ENCODE data around the gene UCP2.
A peak's percentile ranks its signal among the peaks of the same experiment; 100 is the strongest.

UCP2 gene

GRCh38 chr11:74009675-74010305 lies 27.1 kb upstream of the UCP2 start:
- no peak for DNase-seq

- DNase-seq, result no peak
Observed at GRCh38 chr11:74009230-74009547, 26.5 kb upstream of the UCP2 start.

GRCh38 chr11:74008373-74009229 lies 26.0 kb upstream of the UCP2 start, which contains the start of gene UCP3:
Gene UCP3, minus strand, starts transcription at chr11:74009085. Its CDS starts 2,043 bp downstream, at chr11:74007042.
- DNase-seq, result peak; percentile 59

GRCh38 chr11:74007691-74008372 lies 25.2 kb upstream of the UCP2 start:
- no peak for DNase-seq

GRCh38 chr11:74006743-74007304 lies 24.2 kb upstream of the UCP2 start:
- DNase-seq, result no peak

DNA sequence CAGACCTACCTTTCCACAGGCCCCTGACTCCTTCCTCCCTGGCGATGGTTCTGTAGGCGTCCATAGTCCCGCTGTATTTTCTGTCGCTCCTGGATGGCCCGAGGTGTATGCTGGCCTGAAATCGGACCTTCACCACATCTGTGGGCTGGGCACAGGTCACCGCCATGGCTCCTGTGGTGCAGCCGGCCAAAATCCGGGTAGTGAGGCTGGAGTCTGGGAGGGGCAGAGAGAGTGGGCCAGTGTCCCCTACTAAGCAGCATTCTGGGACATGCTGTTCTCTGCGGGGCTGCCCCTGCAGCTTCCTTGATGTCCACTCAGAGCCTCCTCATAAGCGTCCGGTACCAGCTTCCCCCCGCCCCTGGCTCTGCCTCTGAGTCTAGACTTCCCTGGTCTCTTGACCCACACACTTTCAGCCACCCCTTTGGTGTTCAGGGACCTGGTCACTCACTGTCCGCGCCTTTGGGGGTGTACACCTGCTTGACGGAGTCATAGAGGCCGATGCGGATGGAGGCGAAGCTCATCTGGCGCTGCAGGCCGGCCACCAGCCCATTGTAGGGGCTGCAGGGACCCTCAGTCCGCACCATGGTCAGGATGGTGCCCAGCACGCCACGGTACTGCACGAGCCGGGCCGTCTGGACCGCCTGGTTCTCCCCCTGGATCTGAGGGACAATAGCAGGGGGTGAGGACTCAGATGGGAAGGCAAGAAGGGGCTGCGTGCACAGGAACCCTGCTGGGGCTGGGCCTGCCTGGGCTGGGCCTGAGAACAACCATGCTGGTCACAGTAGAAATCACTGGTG lies 23.3 kb upstream of the UCP2 start:
- no peak for DNase-seq

GRCh38 chr11:74004759-74005615 lies 22.3 kb upstream of the UCP2 start:
- DNase-seq, result peak; percentile 59

GRCh38 chr11:74004046-74004695 lies 21.5 kb upstream of the UCP2 start:
- DNase-seq, result no peak

DNA sequence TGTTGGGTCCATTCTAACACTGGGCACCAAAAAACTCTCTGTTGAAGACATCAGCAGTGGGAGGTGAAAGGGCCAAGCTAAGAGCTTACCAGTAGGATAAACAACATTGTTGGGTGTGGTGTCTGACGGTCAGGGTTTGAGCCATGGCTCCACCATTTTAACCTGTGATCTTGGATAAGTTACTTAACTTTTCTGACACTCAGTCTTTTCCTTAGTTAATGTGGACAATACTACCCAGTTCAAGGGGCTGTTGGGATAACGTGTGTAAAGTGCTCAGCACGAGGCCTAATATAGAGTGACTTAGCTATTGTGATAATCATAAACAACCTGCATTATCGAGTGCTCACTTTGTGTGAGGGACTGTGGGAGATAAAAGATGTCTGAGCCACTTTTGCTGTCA lies 20.2 kb upstream of the UCP2 start:
- DNase-seq, result no peak

DNA sequence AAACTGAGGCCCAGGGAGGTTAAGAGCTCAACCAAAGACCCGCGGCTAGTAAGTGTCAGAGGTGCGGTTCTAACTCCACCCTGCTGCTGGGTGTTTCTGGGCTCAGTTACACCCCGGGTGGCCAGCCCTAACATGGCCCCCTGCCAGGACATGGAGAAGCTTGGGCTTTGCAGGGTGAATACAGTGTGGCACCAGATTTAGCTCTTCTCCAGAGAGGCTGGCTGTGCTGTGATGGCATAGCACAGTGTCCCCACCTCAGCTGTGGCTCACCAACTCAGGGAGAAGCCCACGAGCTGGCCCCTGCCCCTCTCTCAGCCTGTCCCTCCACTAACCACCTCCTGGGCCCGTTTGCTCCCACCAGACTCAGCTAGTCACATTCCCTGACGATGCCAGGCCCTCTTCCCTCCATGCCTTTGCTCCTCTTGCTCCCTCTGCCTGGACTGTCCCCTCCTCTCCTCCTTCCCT lies 19.2 kb upstream of the UCP2 start:
- DNase-seq, result no peak

GRCh38 chr11:74000307-74001133 lies 17.9 kb upstream of the UCP2 start:
- no peak for DNase-seq

- DNase-seq, result peak; percentile 94
Observed at GRCh38 chr11:73999581-74000306, 17.1 kb upstream of the UCP2 start.

DNA sequence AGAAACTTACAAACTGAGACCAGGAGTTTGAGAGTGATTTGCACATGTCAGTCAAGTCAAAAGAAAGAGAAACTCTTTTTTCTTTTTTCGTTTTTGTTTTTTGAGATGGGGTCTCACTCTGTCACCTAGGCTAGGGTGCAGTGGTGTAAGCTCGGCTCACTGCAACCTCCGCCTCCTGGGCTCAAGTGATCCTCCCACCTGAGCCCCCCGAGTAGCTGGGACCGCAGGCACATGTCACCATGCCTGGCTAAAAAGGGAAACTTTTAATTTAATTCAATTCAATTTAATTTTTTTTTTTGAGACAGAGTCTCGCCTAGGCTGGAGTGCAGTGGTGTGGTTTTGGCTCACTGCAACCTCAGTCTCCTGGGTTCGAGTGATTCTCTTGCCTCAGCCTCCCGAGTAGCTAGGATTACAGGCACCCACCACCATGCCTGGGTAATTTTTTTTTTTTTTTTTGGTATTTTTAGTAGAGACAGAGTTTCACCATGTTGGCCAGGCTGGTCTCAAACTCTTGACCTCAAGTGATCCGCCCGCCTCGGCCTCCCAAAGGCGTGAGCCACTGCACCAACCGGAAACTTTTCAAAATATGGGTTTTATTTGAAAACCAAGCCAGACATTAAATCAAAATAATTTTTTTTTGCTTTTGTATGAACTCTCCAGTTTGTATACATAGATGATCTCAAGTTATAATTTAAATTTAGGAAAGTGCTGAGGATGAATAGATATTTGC lies 16.4 kb upstream of the UCP2 start:
- DNase-seq, result no peak

DNA sequence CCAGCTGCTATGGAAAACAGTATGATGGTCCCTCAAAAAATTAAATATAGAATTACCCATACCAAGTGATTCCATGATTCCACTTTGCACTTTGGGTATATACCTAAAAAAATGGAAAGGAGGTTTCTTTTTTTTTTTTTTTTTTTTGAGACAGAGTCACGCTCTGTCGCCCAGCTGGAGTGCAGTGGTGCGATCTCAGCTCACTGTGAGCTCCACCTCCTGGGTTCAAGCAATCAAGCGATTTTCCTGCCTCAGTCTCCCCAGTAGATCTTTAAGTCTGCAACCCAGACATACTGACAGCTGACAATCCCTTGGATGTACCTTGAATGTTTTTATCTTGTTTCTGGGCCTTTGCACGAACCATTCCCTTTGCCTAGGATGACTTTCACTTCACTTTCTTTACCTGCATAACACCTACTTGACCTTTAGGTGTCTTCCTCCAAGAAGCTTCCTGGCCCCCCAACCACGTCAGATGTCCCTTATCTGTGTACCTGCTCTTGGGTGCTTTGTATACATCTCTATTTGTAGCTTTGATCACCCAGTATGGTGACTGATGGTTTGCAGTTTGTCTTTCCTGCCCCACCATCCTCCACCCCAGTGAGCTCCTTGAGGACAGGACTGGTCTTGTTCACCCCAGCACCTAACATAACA lies 14.6 kb upstream of the UCP2 start:
- DNase-seq, result no peak

GRCh38 chr11:73996161-73996747 lies 13.6 kb upstream of the UCP2 start:
- no peak for DNase-seq

GRCh38 chr11:73995731-73996130 lies 13.1 kb upstream of the UCP2 start:
- no peak for DNase-seq

- peak; percentile 64 for DNase-seq
Observed at GRCh38 chr11:73995247-73995646, 12.6 kb upstream of the UCP2 start.
